ENCODE data around the gene S100A11. TPM values are rescaled to one million over a fixed set of nuclear protein-coding genes. Genes with fewer than 3 reads are reported as not detected.

S100A11 gene
- total RNA-seq, 1 donor from 2014 or later, result 4.4 TPM

GRCh38 chr1:152001631-152002584, 34.9 kb downstream of the S100A11 start:
- no peaks in the 10 kb centered on the region for H3K9me3 ChIP-seq (ENCODE audit: low read depth)
- H3F3A ChIP-seq (ENCODE audit: low read depth), result no peaks in the 10 kb centered on the region
- TF ChIP-seq CTCF (IDR thresholded peaks at IDR 0.05), result peak; percentile 91
- TF ChIP-seq EZH2 (IDR thresholded peaks at IDR 0.05), result no peak
- peaks cover 43% of the 10 kb centered on the region for H3K27me3 ChIP-seq
- H3K4me1 Mint-ChIP-seq, result peaks cover 3% of the 10 kb centered on the region
- no peak overlapping the region for H3K27ac Mint-ChIP-seq
- H3K9ac ChIP-seq, result no peak overlapping the region
- H3K36me3 Mint-ChIP-seq, result no peaks in the 10 kb centered on the region
- no peak overlapping the region for H3K4me3 Mint-ChIP-seq
- peak; percentile 76 for DNase-seq (ENCODE audit: low spot score)
- no peaks in the 10 kb centered on the region for H3K79me2 ChIP-seq (ENCODE audit: low read depth)
- no peak overlapping the region for H2AFZ ChIP-seq (replicated peaks)
- no peaks in the 10 kb centered on the region for H3K4me1 ChIP-seq
- H4K20me1 ChIP-seq (ENCODE audit: low read depth), result no peaks in the 10 kb centered on the region
- H3K36me3 ChIP-seq, result no peaks in the 10 kb centered on the region
- H3K9me3 Mint-ChIP-seq, result no peaks in the 10 kb centered on the region
- peaks cover 15% of the 10 kb centered on the region for H3K27me3 Mint-ChIP-seq (ENCODE audit: insufficient read depth, low read depth)
- H3K4me3 ChIP-seq, result no peak overlapping the region
- H3K4me2 ChIP-seq, result no peak overlapping the region
- no peak overlapping the region for H3K27ac ChIP-seq

DNA sequence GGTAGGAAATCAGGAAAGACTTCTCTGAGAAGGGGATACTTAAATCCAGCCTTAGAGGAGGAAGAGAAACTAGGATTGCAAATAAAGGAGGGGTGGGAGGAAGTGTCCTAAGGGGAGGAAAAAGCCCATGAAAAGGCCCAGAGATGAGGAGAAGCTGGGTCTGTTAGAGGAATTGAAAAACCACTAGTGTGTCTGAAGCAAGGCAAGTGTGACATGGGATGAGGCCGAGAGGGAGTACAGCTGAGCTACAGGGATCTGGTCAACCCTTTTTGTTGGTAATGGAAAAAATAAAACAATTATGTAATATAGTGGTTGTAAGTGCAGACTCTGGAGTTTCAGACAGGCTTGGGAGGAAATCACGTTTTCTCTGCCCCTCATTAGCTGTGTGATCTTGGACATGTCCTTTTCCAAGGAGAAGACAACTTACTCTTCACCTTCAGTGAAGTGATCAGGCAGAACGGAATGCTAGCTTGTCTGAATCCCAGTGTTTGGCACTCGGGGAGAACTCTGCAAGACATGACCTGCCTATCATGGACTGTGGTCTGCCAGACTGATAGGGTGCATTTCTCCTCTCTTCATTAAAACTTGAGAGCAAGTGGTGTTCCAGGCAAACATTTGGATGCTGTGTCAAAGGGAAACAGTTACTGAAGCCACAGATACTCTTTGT, 35.7 kb downstream of the S100A11 start:
- no peaks in the 10 kb centered on the region for H3F3A ChIP-seq (ENCODE audit: low read depth)
- DNase-seq (ENCODE audit: low spot score), result no peak
- H4K20me1 ChIP-seq (ENCODE audit: low read depth), result no peaks in the 10 kb centered on the region
- H3K9me3 Mint-ChIP-seq, result no peaks in the 10 kb centered on the region
- TF ChIP-seq EZH2phosphoT487 (IDR thresholded peaks at IDR 0.05), result no peak
- no peak for TF ChIP-seq EZH2 (IDR thresholded peaks at IDR 0.05)
- no peak for TF ChIP-seq CTCF (IDR thresholded peaks at IDR 0.05)
- H2AFZ ChIP-seq (replicated peaks), result no peak overlapping the region
- H3K36me3 ChIP-seq, result no peaks in the 10 kb centered on the region
- H3K79me2 ChIP-seq (ENCODE audit: low read depth), result no peaks in the 10 kb centered on the region
- no peak overlapping the region for H3K9ac ChIP-seq
- H3K27ac Mint-ChIP-seq, result no peak overlapping the region
- no peaks in the 10 kb centered on the region for H3K36me3 Mint-ChIP-seq
- peaks cover 16% of the 10 kb centered on the region for H3K27me3 Mint-ChIP-seq (ENCODE audit: insufficient read depth, low read depth)
- H3K9me3 ChIP-seq (ENCODE audit: low read depth), result no peaks in the 10 kb centered on the region
- no peak overlapping the region for H3K4me3 ChIP-seq
- peaks cover 49% of the 10 kb centered on the region for H3K27me3 ChIP-seq
- no peak overlapping the region for H3K4me2 ChIP-seq
- H3K27ac ChIP-seq, result no peak overlapping the region
- H3K4me3 Mint-ChIP-seq, result no peak overlapping the region
- peaks cover 3% of the 10 kb centered on the region for H3K4me1 Mint-ChIP-seq
- no peaks in the 10 kb centered on the region for H3K4me1 ChIP-seq

- Mint-ChIP-seq H3K27ac (no peak overlapping the region), H3K36me3 (no peaks in the 10 kb centered on the region), H3K4me3 (no peak overlapping the region), H3K4me1 (peaks cover 9% of the 10 kb centered on the region), H3K27me3 (ENCODE audit: insufficient read depth, low read depth) (peaks cover 29% of the 10 kb centered on the region), H3K9me3 (no peaks in the 10 kb centered on the region)
- peaks cover 15% of the 10 kb centered on the region for H4K20me1 ChIP-seq (ENCODE audit: low read depth)
- no peaks in the 10 kb centered on the region for H3K79me2 ChIP-seq (ENCODE audit: low read depth)
- no peak for DNase-seq (ENCODE audit: low spot score)
- H2AFZ ChIP-seq (replicated peaks), result no peak overlapping the region
- H3K4me3 ChIP-seq, result no peak overlapping the region
- H3K9me3 ChIP-seq (ENCODE audit: low read depth), result no peaks in the 10 kb centered on the region
- peaks cover 19% of the 10 kb centered on the region for H3F3A ChIP-seq (ENCODE audit: low read depth)
- TF ChIP-seq CTCF (IDR thresholded peaks at IDR 0.05) (no peak), EZH2phosphoT487 (IDR thresholded peaks at IDR 0.05) (no peak), EZH2 (IDR thresholded peaks at IDR 0.05) (no peak)
- peaks cover 65% of the 10 kb centered on the region for H3K27me3 ChIP-seq
- H3K27ac ChIP-seq, result no peak overlapping the region
- no peaks in the 10 kb centered on the region for H3K36me3 ChIP-seq
- no peak overlapping the region for H3K9ac ChIP-seq
- H3K4me1 ChIP-seq, result peaks cover 5% of the 10 kb centered on the region
- no peak overlapping the region for H3K4me2 ChIP-seq
These were observed 38.0 kb downstream of the S100A11 start for GRCh38 chr1:151998611-151999362.
